Activated T-helper 1 cell treated with Interleukin-2 at 50 U/mL for 16 hours (primary cell): ENCODE measurements around the gene TK1.
"Not testable (repeated sequence)": the region's sequence is repeated elsewhere in the genome, so short reads cannot be mapped to it uniquely, and the experiment has no call there.

Source experiments
- DNase-seq: peaks from one replicate; pipeline ENCODE4 v3.0.0-alpha.2; 2020; ENCODE audit warnings: low read depth

Gene TK1

GRCh38 chr17:78176548-78177025, 10.3 kb downstream of the TK1 start:
- peak; percentile 64 for DNase-seq

- no peak for DNase-seq
These were observed 11.2 kb downstream of the TK1 start for GRCh38 chr17:78175643-78175981.

- DNase-seq: no peak
These were observed 11.8 kb downstream of the TK1 start for GRCh38 chr17:78174870-78175642.

GRCh38 chr17:78174346-78174869, 12.4 kb downstream of the TK1 start:
- no peak for DNase-seq

- DNase-seq: no peak
These were observed 13.6 kb downstream of the TK1 start for GRCh38 chr17:78173097-78173715.

- DNase-seq: no peak
These were observed 14.4 kb downstream of the TK1 start for GRCh38 chr17:78172249-78173051.

GRCh38 chr17:78171591-78172248, 15.1 kb downstream of the TK1 start:
- DNase-seq: not testable (repeated sequence)

- no peak for DNase-seq
These were observed 15.9 kb downstream of the TK1 start for GRCh38 chr17:78170692-78171590.

GRCh38 chr17:78168903-78169793, 17.7 kb downstream of the TK1 start:
- peak; percentile 41 for DNase-seq

GRCh38 chr17:78168242-78168902, 18.5 kb downstream of the TK1 start, which contains the start of gene SYNGR2:
Gene SYNGR2 (plus strand): TSS chr17:78168581. CDS start chr17:78168617, 36 bp downstream.
- peak; percentile 85 for DNase-seq

GRCh38 chr17:78166416-78166815, 20.4 kb downstream of the TK1 start:
- no peak for DNase-seq

- DNase-seq: no peak
These were observed 21.9 kb downstream of the TK1 start for GRCh38 chr17:78164748-78165607.

- DNase-seq: no peak
These were observed 22.7 kb downstream of the TK1 start for GRCh38 chr17:78163881-78164747.

- no peak for DNase-seq
These were observed 27.2 kb downstream of the TK1 start for GRCh38 chr17:78159575-78160158.

- no peak for DNase-seq
These were observed 31.7 kb downstream of the TK1 start for GRCh38 chr17:78154903-78155811.

- DNase-seq: no peak
These were observed 35.3 kb downstream of the TK1 start for GRCh38 chr17:78151514-78152008.
